Astrocyte (in vitro differentiated cells and primary cell): ENCODE results near the gene TRPM2. TPM values are rescaled to one million over a fixed set of nuclear protein-coding genes. Genes with fewer than 3 reads are reported as not detected.

Source experiments
- DNase-seq: peaks from one replicate; pipeline ENCODE4 v3.0.0-alpha.2; 2010; ENCODE audit warnings: low read depth
- FAIRE-seq: peaks from 2 replicates; lab custom pipeline; 2011; peaks lifted over from hg19 to GRCh38; lab: Jason Lieb, UNC
- H2AFZ ChIP-seq: 2 replicates; pipeline ENCODE4 v1.6.0; 2012; ENCODE audit warnings: low read depth, low read length, inconsistent platforms
- H3K27ac ChIP-seq: 2 replicates; pipeline ENCODE4 v1.5.1; 2011; ENCODE audit warnings: low read depth, low read length, inconsistent platforms
- H3K27me3 ChIP-seq: 2 replicates; pipeline ENCODE4 v1.6.0; 2011; ENCODE audit warnings: low read length, inconsistent platforms; ENCODE audit not compliant: insufficient read depth
- H3K36me3 ChIP-seq: 2 replicates; pipeline ENCODE4 v1.5.1; 2011; ENCODE audit warnings: low read length, inconsistent platforms; ENCODE audit not compliant: insufficient read depth
- H3K4me1 ChIP-seq: 2 replicates; pipeline ENCODE4 v1.5.1; 2011; ENCODE audit warnings: low read length, inconsistent platforms; ENCODE audit not compliant: insufficient read depth
- H3K4me2 ChIP-seq: 2 replicates; pipeline ENCODE4 v1.6.0; 2012; ENCODE audit warnings: low read length, inconsistent platforms
- H3K4me3 ChIP-seq: 2 replicates; pipeline ENCODE4 v1.5.1; 2011; ENCODE audit warnings: low read depth, mild to moderate bottlenecking, low read length, inconsistent platforms; ENCODE audit not compliant: insufficient read depth
- H3K79me2 ChIP-seq: 2 replicates; pipeline ENCODE4 v1.6.0; 2012; ENCODE audit warnings: mild to moderate bottlenecking, low read length, inconsistent platforms; ENCODE audit not compliant: insufficient read depth
- H3K9ac ChIP-seq: 2 replicates; pipeline ENCODE4 v1.6.0; 2012; ENCODE audit warnings: mild to moderate bottlenecking, low read length, inconsistent platforms
- H3K9me3 ChIP-seq: 2 replicates; pipeline ENCODE4 v1.5.1; 2012; ENCODE audit warnings: low read depth, mild to moderate bottlenecking, low read length, inconsistent platforms; ENCODE audit not compliant: insufficient read depth
- H4K20me1 ChIP-seq: 2 replicates; pipeline ENCODE4 v1.6.0; 2012; ENCODE audit warnings: low read length, inconsistent platforms; ENCODE audit not compliant: insufficient read depth
- H3K27ac Mint-ChIP-seq: one replicate; pipeline ENCODE4 v1.8.0; 2021; ENCODE audit warnings: mild to moderate bottlenecking, mixed read lengths; ENCODE audit not compliant: unreplicated experiment
- H3K27me3 Mint-ChIP-seq: one replicate; pipeline ENCODE4 v1.8.0; 2021; ENCODE audit warnings: low read depth, mixed read lengths; ENCODE audit not compliant: unreplicated experiment
- H3K36me3 Mint-ChIP-seq: one replicate; pipeline ENCODE4 v1.8.0; 2021; ENCODE audit warnings: low read depth, mixed read lengths; ENCODE audit not compliant: unreplicated experiment
- H3K4me1 Mint-ChIP-seq: one replicate; pipeline ENCODE4 v1.8.0; 2021; ENCODE audit warnings: low read depth, mixed read lengths; ENCODE audit not compliant: unreplicated experiment
- H3K4me3 Mint-ChIP-seq: one replicate; pipeline ENCODE4 v1.8.0; 2021; ENCODE audit warnings: mild to moderate bottlenecking, moderate library complexity, mixed read lengths; ENCODE audit not compliant: unreplicated experiment
- H3K9me3 Mint-ChIP-seq: one replicate; pipeline ENCODE4 v1.8.0; 2021; ENCODE audit warnings: mild to moderate bottlenecking, mixed read lengths; ENCODE audit not compliant: unreplicated experiment
- CTCF ChIP-seq: IDR thresholded peaks from 2 replicates; pipeline ENCODE4 v1.5.1; 2011; ENCODE audit warnings: low read depth, mild to moderate bottlenecking, inconsistent platforms, low read length, moderate library complexity; ENCODE audit not compliant: insufficient read depth
- EZH2 ChIP-seq: IDR thresholded peaks from 2 replicates; pipeline ENCODE4 v1.6.1; 2012; ENCODE audit warnings: mild to moderate bottlenecking, low read length, inconsistent platforms; ENCODE audit not compliant: insufficient read depth
- total RNA-seq: library from RNA; stranded (reverse); gene quantifications from 2 replicates; pipeline ENCODE4 v1.2.1, GENCODE V29; 2021

The TRPM2 gene
- total RNA-seq, 1 donor from 2014 or later = 0.79 TPM

GRCh38 chr21:44354775-44355771 is 1.7 kb downstream of the TRPM2 start:
- TF ChIP-seq EZH2 (no peak), CTCF (no peak)
- FAIRE-seq (no peak), DNase-seq (no peak)
- Histone ChIP-seq H3K9me3 (no peaks in the 10 kb centered on the region), H2AFZ (no peak overlapping the region), H3K4me1 (no peaks in the 10 kb centered on the region), H3K27me3 (peaks cover 5% of the 10 kb centered on the region), H3K4me3 (no peak overlapping the region), H3K27ac (no peak overlapping the region), H3K79me2 (no peaks in the 10 kb centered on the region), H4K20me1 (no peaks in the 10 kb centered on the region), H3K4me2 (no peak overlapping the region), H3K36me3 (no peaks in the 10 kb centered on the region), H3K9ac (no peak overlapping the region)
- no peaks in the 10 kb centered on the region for H3K4me1 Mint-ChIP-seq
- H3K4me3 Mint-ChIP-seq = no peak overlapping the region
- no peak overlapping the region for H3K27ac Mint-ChIP-seq
- peaks cover 57% of the 10 kb centered on the region for H3K27me3 Mint-ChIP-seq
- peaks cover 5% of the 10 kb centered on the region for H3K9me3 Mint-ChIP-seq
- no peaks in the 10 kb centered on the region for H3K36me3 Mint-ChIP-seq

GRCh38 chr21:44356160-44356559 is 2.7 kb downstream of the TRPM2 start:
- Mint-ChIP-seq H3K27me3 (peaks cover 56% of the 10 kb centered on the region), H3K4me3 (no peak overlapping the region), H3K4me1 (no peaks in the 10 kb centered on the region), H3K27ac (no peak overlapping the region), H3K9me3 (peaks cover 5% of the 10 kb centered on the region), H3K36me3 (no peaks in the 10 kb centered on the region)
- H3K27ac ChIP-seq = no peak overlapping the region
- TF ChIP-seq CTCF (no peak), EZH2 (no peak)
- H2AFZ ChIP-seq = no peak overlapping the region
- H4K20me1 ChIP-seq = no peaks in the 10 kb centered on the region
- H3K9ac ChIP-seq = no peak overlapping the region
- no peak for FAIRE-seq
- H3K79me2 ChIP-seq = no peaks in the 10 kb centered on the region
- DNase-seq = no peak
- H3K4me2 ChIP-seq = no peak overlapping the region
- no peaks in the 10 kb centered on the region for H3K9me3 ChIP-seq
- no peaks in the 10 kb centered on the region for H3K4me1 ChIP-seq
- peaks cover 5% of the 10 kb centered on the region for H3K27me3 ChIP-seq
- H3K36me3 ChIP-seq = no peaks in the 10 kb centered on the region
- no peak overlapping the region for H3K4me3 ChIP-seq

- peaks cover 2% of the 10 kb centered on the region for H3K27me3 ChIP-seq
- DNase-seq = no peak
- no peak overlapping the region for H3K4me3 ChIP-seq
- no peak overlapping the region for H3K9ac ChIP-seq
- H3K4me1 ChIP-seq = no peaks in the 10 kb centered on the region
- no peaks in the 10 kb centered on the region for H4K20me1 ChIP-seq
- no peaks in the 10 kb centered on the region for H3K4me1 Mint-ChIP-seq
- no peak overlapping the region for H3K4me2 ChIP-seq
- peaks cover 5% of the 10 kb centered on the region for H3K9me3 Mint-ChIP-seq
- H3K36me3 Mint-ChIP-seq = no peaks in the 10 kb centered on the region
- H3K27ac Mint-ChIP-seq = no peak overlapping the region
- H3K4me3 Mint-ChIP-seq = no peak overlapping the region
- no peak overlapping the region for H3K27ac ChIP-seq
- H3K9me3 ChIP-seq = no peaks in the 10 kb centered on the region
- no peak for TF ChIP-seq EZH2
- no peak for TF ChIP-seq CTCF
- FAIRE-seq = no peak
- H3K27me3 Mint-ChIP-seq = peaks cover 52% of the 10 kb centered on the region
- H3K79me2 ChIP-seq = no peaks in the 10 kb centered on the region
- H2AFZ ChIP-seq = no peak overlapping the region
- no peaks in the 10 kb centered on the region for H3K36me3 ChIP-seq
Observed at GRCh38 chr21:44356636-44357035, 3.2 kb downstream of the TRPM2 start.
